GM21423 (cell line): Measurements from ENCODE around the gene ZNF791.
"Not testable (repeated sequence)": the region's sequence is repeated elsewhere in the genome, so short reads cannot be mapped to it uniquely, and the experiment has no call there.

Source experiments
- ATAC-seq: cut with Tn5 transposase; IDR thresholded peaks from one replicate; pipeline ENCODE4 v1.9.1; 2021; ENCODE audit warnings: mild to moderate bottlenecking, moderate library complexity; ENCODE audit not compliant: unreplicated experiment

The ZNF791 gene

DNA sequence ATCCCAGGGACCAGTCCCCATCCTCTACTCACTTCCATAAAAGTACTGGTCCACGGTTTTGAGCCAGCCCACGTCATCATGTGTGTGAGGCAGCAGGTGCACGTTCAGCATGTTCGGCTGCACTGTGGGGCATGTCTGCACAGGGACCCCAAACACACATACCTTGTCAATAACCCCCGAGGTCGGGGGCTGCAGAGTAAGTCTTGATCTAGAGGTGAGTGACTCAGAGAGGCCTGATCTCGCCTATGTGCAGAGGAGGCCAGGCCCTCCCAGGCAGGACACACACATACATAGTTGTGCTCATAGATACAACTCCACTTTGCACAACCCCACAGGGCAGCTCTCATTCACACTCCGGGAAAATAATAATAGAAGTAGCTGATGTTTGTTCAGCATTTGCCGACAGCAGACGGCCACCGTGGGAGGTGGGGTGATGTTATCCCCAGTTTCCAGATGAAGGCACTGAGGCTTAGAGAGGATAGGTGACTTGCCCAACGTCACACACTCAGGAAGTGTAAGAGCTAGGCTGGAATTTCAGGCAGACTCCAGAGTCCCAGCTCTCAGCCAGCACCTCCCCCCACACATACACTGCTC, 55.0 kb downstream of the ZNF791 start:
- ATAC-seq: no peak

DNA sequence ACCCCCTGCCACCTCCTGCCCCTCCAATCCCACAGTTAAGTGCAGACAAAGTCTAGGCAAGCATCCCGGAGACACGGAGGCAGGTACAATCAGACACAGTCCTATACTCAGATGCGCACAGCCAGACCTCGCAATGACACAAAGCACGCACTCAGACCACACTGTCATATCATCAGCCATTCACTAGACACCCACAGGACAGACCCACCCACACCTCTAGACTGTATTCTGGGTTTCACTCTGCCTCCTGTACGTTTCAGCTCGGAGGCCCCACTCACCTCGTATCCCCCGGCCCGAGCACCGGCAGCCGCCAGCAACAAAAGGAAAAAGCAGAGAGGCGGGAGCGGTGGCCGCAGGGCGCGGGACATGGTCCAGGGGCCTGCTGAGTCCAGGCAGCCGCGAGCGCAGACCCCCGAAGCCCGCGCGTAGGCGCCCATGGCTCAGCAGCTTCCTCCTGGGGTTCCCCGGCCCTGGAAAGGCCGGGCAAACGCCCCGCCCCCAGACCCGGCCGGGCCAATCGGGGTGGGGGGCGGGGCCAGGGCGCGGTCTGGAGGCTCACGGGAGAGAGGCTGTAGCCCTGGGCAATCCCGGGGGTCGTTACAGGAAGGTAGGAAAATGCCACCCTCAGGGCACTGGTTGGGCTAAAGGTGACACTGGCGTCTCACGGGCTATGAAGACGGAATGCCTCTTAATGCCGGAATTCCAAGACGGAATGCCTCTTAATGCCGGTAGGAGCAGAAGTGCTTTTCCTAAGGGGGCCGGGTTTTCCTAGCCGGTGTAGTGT, 55.7 kb downstream of the ZNF791 start, which contains the start of the genes MAN2B1 and WDR83:
Gene MAN2B1 (minus strand): TSS at position 478 of the 784 bp plus-strand sequence. CDS start 41 bp downstream, at position 437.
Gene WDR83 (plus strand): TSS at position 543 of the 784 bp plus-strand sequence. CDS start 2,984 bp downstream, outside the sequence.
- peak; percentile 44 for ATAC-seq

DNA sequence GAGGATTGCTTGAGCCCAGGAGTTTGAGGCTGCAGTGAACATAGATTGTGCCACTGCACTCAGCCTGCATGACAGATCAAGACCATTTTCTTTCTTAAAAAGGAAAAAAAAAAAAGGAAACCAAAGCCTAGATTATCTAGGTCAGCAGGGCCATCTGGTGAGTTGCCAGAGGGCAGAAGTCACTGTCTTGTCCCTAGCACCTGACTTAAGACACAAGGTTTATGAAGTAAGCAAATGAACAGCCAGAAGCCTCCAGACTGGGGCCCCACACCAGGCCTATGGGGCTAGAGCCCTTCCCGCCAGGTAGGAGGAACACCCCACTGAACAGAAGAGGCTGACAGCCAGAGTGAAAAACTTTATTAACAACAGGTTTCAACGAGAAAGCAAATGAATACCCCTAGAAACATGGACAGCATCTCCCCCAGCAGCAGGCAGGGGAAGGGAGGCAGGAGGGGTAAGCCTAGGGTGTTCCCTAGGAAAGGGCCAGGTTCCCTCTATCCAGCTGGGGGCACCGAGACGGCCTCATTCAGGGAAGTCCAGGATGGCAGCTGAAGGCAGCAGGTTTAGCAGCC, 57.1 kb downstream of the ZNF791 start:
- ATAC-seq: no peak

DNA sequence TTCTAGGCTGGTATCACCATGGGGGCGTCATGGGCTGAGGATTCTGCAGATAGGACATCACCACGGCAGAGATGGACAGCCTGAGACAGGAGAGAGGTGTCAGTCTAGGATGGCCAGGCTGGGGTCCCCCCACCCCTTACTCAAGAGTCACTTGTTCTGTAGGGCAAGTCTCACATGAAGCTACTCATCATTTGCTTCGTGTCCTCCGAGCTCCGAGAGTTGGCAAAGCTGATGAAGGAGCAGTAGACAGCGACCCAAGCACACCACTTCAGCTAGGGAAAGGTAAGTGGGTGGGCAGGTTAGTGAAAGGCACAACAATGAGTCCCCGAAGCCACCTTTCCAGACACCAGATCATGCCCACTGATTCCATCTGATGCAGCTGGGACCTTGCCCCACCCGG, 57.6 kb downstream of the ZNF791 start:
- no peak for ATAC-seq

DNA sequence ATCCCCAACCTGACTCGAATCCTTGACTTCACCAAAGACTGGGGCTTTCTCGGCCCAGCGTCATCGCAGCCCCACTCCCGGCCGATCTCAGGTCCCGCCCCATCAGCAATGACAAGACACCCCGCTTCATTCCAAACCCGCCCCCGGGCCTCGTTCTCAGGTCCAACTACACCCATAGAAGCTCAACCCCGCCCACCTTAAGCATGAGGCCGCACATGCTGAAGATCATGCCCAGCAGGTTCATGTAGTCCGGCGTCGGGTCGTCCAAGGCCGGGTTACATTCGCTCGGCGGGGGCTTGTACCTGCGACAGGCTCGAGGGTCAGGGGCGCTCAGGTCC, 58.2 kb downstream of the ZNF791 start:
- no peak for ATAC-seq

DNA sequence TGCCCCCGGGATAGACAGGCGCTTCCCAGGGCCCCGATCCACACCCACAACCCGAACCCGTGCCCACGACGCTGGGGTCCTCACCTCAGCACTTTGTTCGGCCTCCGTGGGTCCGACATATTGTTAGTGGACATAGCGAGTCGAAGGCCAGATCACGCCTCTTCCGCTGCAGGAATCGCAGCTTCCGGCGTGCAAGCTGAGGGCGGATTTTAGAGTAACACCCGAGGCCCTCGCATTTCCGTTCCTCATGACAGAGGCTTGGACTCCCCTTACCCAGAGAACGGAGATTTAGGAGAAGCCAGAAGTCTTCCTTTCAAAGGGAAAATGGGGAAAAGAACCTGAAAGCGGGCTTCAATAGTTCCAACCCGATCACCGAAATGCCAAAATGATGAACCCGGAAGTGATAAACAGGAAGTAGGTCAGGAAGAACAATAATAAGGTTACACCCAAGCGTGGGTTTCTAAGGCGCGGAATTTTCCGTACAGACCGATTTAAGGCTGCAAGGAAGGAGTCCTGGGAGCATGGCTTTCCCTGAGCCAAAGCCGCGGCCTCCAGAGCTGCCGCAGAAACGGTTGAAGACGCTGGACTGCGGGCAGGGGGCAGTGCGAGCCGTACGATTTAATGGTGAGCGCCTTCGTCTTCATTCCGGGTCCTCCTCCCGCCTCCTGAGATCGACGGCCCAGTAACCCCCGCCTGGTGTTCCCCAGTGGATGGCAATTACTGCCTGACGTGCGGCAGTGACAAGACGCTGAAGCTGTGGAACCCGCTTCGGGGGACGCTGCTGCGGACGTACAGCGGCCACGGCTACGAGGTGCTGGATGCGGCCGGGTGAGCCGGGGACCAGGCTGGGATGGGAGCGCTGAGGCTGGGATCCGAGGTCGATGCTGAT, 58.8 kb downstream of the ZNF791 start:
- ATAC-seq: no peak

DNA sequence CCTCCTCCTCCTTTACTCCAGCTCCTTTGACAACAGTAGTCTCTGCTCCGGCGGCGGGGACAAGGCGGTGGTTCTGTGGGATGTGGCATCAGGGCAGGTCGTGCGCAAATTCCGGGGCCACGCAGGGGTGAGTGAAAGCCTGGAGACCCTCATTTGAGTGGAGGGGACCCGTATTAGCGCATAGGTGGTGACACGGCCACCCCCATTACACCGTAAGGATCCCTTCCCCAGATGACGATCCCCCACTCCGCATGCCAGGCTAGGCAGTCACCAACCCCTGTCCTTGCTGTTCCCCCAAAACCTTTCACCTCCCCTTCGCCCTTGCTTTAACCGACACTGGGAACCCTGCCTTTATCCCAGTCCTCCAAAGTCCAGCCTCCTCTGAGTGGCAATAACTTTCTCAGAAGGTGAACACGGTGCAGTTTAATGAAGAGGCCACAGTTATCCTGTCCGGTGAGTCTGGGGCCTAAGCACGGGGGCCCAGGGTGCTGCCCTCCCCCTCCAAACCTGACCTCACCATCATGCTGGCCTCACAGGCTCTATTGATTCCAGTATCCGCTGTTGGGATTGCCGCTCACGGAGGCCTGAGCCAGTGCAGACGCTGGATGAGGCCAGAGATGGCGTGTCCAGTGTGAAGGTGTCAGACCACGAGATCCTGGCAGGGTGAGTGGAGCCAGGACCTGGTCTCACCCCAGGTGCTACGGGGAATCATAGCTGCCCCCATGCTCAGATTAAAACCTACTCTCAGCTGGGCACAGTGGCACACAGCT, 59.6 kb downstream of the ZNF791 start:
- no peak for ATAC-seq

DNA sequence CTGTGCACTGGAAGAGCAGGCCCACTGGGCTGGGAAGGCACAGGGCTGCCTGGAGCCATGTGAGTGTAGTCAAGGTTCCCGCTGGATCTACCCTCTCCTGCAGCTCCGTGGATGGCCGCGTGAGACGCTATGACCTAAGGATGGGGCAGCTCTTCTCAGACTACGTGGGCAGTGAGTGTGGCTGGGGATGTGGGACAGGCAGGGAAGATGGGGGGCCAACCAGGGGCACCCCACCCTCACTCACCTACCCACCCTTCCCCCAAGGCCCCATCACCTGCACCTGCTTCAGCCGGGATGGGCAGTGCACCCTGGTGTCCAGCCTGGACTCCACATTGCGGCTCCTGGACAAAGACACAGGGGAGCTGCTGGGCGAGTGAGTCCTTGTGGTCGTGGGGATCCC, 62.0 kb downstream of the ZNF791 start:
- no peak for ATAC-seq

DNA sequence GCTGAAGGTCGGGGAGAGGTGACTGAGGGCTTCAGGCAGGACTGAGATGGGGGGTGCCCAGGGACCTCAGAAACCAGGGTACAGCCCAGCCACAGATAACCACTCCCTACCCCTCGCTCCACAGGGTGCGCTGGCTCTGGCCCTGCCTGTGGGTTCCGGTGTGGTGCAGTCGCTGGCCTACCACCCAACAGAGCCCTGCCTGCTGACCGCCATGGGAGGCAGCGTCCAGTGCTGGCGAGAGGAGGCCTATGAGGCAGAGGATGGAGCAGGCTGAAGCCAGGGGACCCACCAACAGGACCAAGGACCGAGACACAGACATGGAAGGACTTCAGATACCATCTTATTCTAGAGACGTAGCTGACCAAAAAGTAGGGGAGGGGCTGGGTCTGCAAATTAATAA, 64.7 kb downstream of the ZNF791 start:
- ATAC-seq: no peak

DNA sequence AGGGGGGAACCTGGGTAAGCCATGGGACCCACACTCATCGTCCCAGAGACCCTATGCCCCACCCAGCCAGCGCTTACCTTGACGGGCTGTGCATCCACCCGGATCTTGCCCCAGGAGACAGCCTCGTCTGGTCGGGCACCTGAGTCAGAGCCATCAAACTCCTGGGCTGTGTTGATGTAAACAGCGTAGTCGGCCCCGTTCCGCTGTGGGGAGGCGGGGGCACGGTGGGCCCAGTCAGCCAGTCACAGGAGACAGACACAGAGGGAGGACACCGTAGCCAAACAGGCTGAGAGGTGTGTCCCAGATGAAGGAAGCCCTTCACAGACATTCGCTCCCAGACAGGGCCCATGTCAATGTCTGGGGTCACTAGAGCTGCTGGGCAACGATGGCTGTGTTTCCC, 65.2 kb downstream of the ZNF791 start:
- no peak for ATAC-seq

DNA sequence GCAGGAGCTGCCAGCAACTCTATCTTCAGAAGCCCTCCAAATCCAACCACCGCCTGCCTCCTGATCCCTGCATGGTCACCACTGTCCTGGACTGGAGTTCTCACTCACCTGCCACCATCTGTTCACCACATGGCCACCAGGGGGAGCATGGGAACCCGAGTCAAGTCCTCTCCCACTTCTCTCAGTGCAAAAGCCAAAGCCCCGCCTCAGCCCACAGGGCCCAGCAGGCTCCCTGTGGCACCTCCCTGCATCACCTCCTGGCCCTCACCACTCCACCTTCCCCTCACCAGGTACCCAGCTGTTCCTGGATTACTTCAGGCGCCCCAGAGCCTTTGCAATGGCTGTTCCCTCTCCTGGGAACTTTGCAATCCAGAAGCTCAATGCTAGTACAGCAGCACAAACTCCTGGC, 65.7 kb downstream of the ZNF791 start:
- ATAC-seq: no peak

DNA sequence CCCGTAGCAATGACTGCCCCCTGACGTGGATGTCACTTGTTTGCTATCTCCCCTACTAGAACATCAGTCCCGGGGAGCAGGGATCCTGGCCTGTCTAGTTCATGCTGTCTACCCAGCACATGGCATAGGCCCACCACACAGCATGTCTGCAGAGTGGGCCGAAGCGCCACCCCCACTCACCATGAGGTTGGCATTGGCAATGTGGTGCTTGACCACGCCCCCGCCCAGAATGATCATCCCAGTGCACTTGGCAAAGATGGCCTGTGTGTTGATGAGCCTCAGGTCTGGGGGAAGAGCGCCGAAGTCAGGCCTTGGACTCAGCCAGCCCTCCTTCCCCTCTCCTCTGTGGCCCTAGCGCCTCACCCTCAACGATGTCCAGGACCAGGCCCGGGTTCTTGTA, 66.2 kb downstream of the ZNF791 start:
- no peak for ATAC-seq

DNA sequence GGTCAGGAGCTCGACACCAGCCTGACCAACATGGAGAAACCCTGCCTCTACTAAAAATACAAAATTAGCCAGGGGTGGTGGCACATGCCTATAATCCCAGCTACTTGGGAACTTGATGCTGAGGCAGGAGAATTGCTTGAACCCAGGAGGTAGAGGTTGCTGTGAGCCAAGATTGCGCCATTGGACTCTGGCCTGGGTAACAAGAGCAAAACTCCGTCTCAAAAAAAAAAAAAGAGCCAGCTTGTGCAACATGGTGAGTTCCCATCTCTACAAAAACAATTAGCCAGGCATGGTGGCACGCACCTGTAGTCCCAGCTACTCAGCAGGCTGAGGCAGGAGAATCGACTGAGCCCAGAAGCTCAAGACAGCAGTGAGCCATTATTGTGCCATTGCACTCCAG, 67.3 kb downstream of the ZNF791 start:
- ATAC-seq: not testable (repeated sequence)

DNA sequence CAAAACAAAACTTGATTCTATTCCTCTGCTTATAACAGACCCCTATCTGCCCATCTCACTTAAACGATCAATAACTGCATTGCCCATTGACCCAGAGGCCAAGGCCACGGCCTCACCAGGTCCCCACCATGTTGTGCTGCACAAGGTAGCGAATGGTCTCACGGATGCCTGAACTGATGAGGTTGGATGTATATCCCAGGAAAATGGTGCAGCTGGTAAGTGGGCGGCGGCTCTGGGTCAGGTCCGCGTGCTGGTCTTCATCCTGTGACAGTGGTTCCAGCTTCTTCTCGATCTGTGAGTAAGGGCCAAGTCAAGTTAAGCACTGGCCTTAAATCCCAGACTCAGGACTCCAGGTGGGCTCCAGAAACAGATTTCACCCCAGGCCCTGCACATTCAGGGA, 69.3 kb downstream of the ZNF791 start:
- ATAC-seq: no peak

DNA sequence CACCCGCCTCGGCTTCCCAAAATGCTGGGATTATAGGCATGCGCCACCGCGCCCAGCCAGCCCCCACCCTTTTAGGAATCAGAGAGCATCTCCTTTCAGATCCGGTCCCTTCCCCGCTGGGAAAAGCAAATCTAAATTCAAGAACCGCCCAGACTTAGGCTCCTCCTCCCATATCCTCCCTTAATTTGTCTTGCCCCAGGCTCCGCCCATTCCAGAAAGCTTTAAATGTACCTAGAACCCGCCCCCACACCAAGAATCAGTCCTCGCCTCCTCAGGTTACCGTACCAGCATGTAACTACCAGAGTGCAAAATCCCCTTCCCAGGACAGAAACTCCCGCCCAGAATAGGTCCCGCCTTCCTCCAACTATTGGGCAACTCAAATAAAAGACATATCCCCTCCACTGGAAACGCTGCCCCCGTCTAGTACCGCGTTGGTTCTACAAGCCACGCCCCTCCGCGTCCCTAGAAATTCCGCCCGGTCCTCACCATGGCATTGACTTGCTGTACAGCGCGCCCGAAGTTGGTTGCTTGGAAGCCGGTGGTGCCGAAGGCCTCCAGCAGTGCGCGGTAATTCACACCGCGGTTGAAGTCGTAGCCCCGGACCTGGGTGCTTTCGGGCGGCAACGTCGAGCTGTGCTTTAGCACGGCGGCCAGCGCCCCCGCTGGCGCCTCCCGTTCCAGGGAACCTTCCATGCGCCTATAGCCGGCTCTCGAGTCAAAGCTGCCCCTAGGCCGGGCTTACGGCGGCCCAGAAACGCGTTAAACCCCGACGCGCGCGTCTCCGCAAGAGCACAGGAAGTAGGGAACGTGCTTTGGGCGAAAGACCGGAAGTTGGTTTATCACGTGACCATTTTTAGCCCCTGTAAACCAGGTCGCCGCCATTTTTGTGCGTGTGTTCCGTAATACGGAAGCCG, 70.6 kb downstream of the ZNF791 start, which contains the start of gene DHPS:
Gene DHPS (minus strand): TSS at position 807 of the 914 bp plus-strand sequence. CDS start 114 bp downstream, at position 693.
- ATAC-seq: peak; percentile 61
